ENCODE measurements around the gene SCN10A. TPM values are rescaled to one million over a fixed set of nuclear protein-coding genes. Genes with fewer than 3 reads are reported as not detected.

Gene SCN10A
- total RNA-seq, 1 donor from 2014 or later: not detected

DNA sequence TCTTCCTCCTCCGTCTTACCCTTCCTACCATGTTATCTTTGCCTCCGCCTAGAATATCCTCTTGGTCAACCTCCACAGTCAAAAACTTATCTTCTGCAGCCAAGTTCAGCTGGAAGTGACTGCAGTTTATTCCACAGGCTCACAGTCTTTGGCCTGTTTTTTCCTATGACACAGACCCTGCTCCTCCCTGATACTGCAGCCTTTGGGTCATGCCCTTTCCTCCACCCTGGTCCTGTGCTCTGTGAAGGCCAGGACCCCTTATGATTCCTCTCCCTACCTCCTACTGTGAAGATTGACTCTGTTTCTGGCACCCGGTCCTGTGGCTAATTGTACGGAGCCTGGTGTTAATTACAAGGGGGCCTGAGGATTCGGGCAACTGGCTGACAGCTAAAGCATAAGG is 117.3 kb downstream of the SCN10A start:
- Mint-ChIP-seq H3K4me1 (ENCODE audit: low read depth) (no peaks in the 10 kb centered on the region), H3K36me3 (ENCODE audit: low read depth) (no peaks in the 10 kb centered on the region), H3K27ac (no peak overlapping the region), H3K9me3 (no peaks in the 10 kb centered on the region), H3K27me3 (ENCODE audit: insufficient read depth) (peaks cover 6% of the 10 kb centered on the region), H3K4me3 (no peak overlapping the region)
- no peak for DNase-seq (ENCODE audit: low spot score)
- intact Hi-C loops (cut with micrococcal nuclease): no loop called here

- no peak overlapping the region for H3K4me3 Mint-ChIP-seq
- no peaks in the 10 kb centered on the region for H3K4me1 Mint-ChIP-seq (ENCODE audit: low read depth)
- no peak overlapping the region for H3K27ac Mint-ChIP-seq
- H3K27me3 Mint-ChIP-seq (ENCODE audit: insufficient read depth): peaks cover 6% of the 10 kb centered on the region
- intact Hi-C loops (cut with micrococcal nuclease): no loop called here
- H3K9me3 Mint-ChIP-seq: no peaks in the 10 kb centered on the region
- no peaks in the 10 kb centered on the region for H3K36me3 Mint-ChIP-seq (ENCODE audit: low read depth)
- DNase-seq (ENCODE audit: low spot score): no peak
These were observed 118.0 kb downstream of the SCN10A start for GRCh38 chr3:38698061-38698460.

GRCh38 chr3:38696034-38696433 is 120.0 kb downstream of the SCN10A start:
- Mint-ChIP-seq H3K27ac (no peak overlapping the region), H3K4me3 (no peak overlapping the region), H3K27me3 (ENCODE audit: insufficient read depth) (peaks cover 8% of the 10 kb centered on the region), H3K36me3 (ENCODE audit: low read depth) (no peaks in the 10 kb centered on the region), H3K9me3 (no peaks in the 10 kb centered on the region), H3K4me1 (ENCODE audit: low read depth) (no peaks in the 10 kb centered on the region)
- intact Hi-C loops (cut with micrococcal nuclease): no loop called here
- DNase-seq (ENCODE audit: low spot score): no peak

DNA sequence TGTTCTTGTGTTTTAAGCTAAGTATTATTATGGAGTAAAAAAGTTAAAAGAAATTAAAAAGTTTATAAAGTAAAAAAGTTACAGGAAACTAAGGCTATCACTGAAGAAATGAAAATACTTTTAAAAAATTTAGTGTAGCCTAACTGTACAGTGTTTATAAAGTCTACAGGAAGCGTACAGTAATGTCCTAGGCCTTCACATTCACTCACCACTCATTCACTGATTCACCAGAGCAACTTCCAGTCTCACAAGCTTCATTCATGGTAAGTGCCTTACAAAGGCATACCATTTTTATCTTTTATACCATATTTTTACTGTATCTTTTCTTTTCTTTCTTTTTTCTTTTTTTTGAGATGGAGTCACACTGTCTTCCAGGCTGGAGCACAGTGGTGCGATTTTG is 125.8 kb downstream of the SCN10A start:
- Mint-ChIP-seq H3K4me3 (no peak overlapping the region), H3K9me3 (no peaks in the 10 kb centered on the region), H3K27me3 (ENCODE audit: insufficient read depth) (peaks cover 3% of the 10 kb centered on the region), H3K36me3 (ENCODE audit: low read depth) (no peaks in the 10 kb centered on the region), H3K27ac (no peak overlapping the region), H3K4me1 (ENCODE audit: low read depth) (no peaks in the 10 kb centered on the region)
- intact Hi-C loops (cut with micrococcal nuclease): no loop called here
- DNase-seq (ENCODE audit: low spot score): no peak

DNA sequence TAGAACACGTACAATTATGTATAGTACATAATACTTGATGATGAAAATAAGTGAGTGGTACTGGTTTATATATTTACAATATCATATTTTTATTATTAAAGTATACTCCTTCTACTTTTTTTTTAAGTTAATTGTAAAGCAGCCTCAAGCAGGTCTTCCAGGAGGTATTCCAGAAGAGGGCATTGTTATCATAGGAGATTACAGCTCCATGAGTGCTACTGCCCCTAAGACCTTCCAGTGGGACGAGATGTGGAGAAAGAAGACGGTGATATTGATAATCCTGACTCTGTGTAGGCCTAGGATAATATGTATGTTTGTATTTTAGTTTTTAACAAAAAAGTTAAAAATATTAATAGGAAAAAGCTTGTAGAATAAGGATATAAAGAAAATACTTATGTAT is 126.2 kb downstream of the SCN10A start:
- Mint-ChIP-seq H3K9me3 (no peaks in the 10 kb centered on the region), H3K4me1 (ENCODE audit: low read depth) (no peaks in the 10 kb centered on the region), H3K4me3 (no peak overlapping the region), H3K36me3 (ENCODE audit: low read depth) (no peaks in the 10 kb centered on the region), H3K27ac (no peak overlapping the region), H3K27me3 (ENCODE audit: insufficient read depth) (peaks cover 2% of the 10 kb centered on the region)
- intact Hi-C loops (cut with micrococcal nuclease): no loop called here
- DNase-seq (ENCODE audit: low spot score): no peak

DNA sequence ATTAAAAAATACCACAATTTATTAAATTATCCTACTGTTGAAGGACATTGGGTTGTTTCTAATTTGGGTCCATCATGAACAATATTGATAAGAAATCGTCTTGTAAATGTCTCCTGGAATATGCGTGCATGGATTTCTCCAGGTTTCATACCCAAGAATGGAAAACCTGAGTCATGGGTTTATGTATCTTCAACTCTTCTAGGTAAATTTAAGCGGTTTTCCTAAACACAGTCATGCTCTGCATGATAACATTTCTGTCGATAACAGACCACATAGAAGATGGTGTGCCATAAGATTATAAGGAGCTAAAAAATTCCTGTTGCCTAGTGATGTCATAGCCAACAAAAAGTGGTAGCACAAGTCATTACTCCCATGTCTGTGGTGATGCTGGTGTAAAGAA is 126.7 kb downstream of the SCN10A start:
- no peaks in the 10 kb centered on the region for H3K4me1 Mint-ChIP-seq (ENCODE audit: low read depth)
- H3K4me3 Mint-ChIP-seq: no peak overlapping the region
- peaks cover 5% of the 10 kb centered on the region for H3K27me3 Mint-ChIP-seq (ENCODE audit: insufficient read depth)
- DNase-seq (ENCODE audit: low spot score): no peak
- intact Hi-C loops (cut with micrococcal nuclease): no loop called here
- H3K27ac Mint-ChIP-seq: no peak overlapping the region
- H3K36me3 Mint-ChIP-seq (ENCODE audit: low read depth): no peaks in the 10 kb centered on the region
- no peaks in the 10 kb centered on the region for H3K9me3 Mint-ChIP-seq

DNA sequence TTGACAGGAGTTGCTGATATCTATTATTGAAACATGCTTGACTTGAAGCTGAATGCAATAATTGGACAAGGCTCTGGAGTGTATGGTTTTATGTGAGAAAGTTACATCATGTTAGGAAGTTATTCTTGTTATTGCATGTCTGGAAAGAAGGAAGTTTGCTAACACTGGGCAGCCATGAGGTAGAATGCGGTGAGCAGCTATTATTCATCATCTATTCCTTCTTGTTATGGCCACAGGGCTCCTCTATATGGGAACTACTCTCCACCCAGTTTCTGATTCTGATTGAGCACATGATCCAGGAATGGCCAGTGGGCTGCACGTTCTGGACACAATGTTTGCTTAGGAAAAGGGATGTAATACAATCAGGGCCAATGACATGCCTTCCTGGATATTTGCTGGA is 128.7 kb downstream of the SCN10A start:
- H3K27ac Mint-ChIP-seq: no peak overlapping the region
- peaks cover 5% of the 10 kb centered on the region for H3K27me3 Mint-ChIP-seq (ENCODE audit: insufficient read depth)
- H3K36me3 Mint-ChIP-seq (ENCODE audit: low read depth): no peaks in the 10 kb centered on the region
- no peaks in the 10 kb centered on the region for H3K4me1 Mint-ChIP-seq (ENCODE audit: low read depth)
- DNase-seq (ENCODE audit: low spot score): no peak
- intact Hi-C loops (cut with micrococcal nuclease): no loop called here
- no peak overlapping the region for H3K4me3 Mint-ChIP-seq
- no peaks in the 10 kb centered on the region for H3K9me3 Mint-ChIP-seq

DNA sequence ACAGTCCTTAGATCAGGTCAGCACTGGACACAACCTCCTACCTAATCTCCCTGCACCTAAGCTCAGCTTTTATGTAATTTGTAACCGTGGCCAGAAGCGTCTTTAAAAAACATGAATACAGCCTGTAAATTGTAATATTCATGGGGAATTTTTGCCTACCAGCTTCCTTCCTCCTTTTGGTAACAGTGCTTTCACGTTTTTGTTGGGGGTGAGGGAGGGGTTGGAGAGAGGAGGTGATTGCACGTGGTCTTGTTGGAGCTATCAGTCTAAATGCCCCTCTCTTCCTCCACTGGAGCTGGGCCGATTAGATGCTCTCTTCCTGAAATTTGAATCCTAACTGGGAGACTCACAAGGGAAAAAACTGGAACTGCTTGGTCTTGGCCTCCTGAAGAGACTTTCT is 131.5 kb downstream of the SCN10A start:
- intact Hi-C loops (cut with micrococcal nuclease): no loop called here
- Mint-ChIP-seq H3K9me3 (no peaks in the 10 kb centered on the region), H3K4me3 (no peak overlapping the region), H3K27me3 (ENCODE audit: insufficient read depth) (peaks cover 8% of the 10 kb centered on the region), H3K4me1 (ENCODE audit: low read depth) (no peaks in the 10 kb centered on the region), H3K36me3 (ENCODE audit: low read depth) (no peaks in the 10 kb centered on the region), H3K27ac (no peak overlapping the region)
- DNase-seq (ENCODE audit: low spot score): no peak

DNA sequence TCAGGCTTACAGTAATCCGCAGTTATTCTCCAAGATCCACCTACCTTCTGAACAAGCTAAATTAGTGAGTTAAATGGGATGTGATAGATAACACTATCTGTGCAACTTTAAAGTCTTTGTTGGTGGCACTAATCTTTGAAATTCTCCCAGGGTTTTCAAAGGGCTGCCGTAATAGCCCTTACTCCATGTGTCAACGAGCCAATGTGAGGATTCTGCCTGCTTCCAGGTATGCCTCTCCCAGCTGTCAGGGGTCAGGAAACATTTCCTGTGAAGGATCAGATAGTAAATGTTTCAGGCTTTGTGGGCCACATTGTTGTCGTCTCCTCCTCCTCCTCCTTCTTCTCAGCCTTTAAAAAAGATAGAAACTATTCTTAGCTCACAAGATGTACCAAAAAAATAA is 146.3 kb downstream of the SCN10A start:
- Mint-ChIP-seq H3K4me3 (no peak overlapping the region), H3K4me1 (ENCODE audit: low read depth) (no peaks in the 10 kb centered on the region), H3K9me3 (no peaks in the 10 kb centered on the region), H3K27ac (no peak overlapping the region), H3K27me3 (ENCODE audit: insufficient read depth) (peaks cover 17% of the 10 kb centered on the region), H3K36me3 (ENCODE audit: low read depth) (no peaks in the 10 kb centered on the region)
- no peak for DNase-seq (ENCODE audit: low spot score)
- intact Hi-C loops (cut with micrococcal nuclease): no loop called here

DNA sequence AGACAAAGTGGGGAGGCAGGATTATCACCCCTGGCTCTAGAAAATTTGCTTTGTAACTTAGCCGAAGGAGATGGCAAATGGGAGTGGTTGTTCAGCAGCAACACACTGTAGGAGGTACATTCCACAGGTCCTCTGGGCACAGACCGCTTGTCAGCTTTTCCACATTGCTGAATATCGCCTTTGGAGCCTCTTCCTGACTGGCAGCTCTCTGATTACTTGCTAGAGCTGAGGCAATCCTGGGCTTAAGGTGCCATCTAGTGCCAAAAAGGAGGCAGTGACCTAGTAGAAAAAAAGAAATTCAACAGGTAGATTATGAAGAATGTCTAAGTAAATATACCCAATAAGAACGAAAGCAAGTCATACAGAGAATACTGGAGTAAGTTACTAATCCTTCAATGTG is 153.5 kb downstream of the SCN10A start:
- peaks cover 33% of the 10 kb centered on the region for H3K27me3 Mint-ChIP-seq (ENCODE audit: insufficient read depth)
- peaks cover 4% of the 10 kb centered on the region for H3K9me3 Mint-ChIP-seq
- H3K27ac Mint-ChIP-seq: no peak overlapping the region
- intact Hi-C loops (cut with micrococcal nuclease): loop anchor here (1.0 kb wide), 2 partner anchors 141 to 166 kb away; partner anchors contain the start of gene EXOG
- H3K4me3 Mint-ChIP-seq: no peak overlapping the region
- DNase-seq (ENCODE audit: low spot score): no peak
- no peaks in the 10 kb centered on the region for H3K36me3 Mint-ChIP-seq (ENCODE audit: low read depth)
- H3K4me1 Mint-ChIP-seq (ENCODE audit: low read depth): no peaks in the 10 kb centered on the region

- Mint-ChIP-seq H3K4me3 (no peak overlapping the region), H3K27ac (no peak overlapping the region), H3K9me3 (peaks cover 4% of the 10 kb centered on the region), H3K4me1 (ENCODE audit: low read depth) (peaks cover 7% of the 10 kb centered on the region), H3K27me3 (ENCODE audit: insufficient read depth) (peaks cover 42% of the 10 kb centered on the region), H3K36me3 (ENCODE audit: low read depth) (no peaks in the 10 kb centered on the region)
- intact Hi-C loops (cut with micrococcal nuclease): loop anchor here (10.0 kb wide), 1 partner anchor 746 kb away; the partner anchor contains the start of gene RPSA
- no peak for DNase-seq (ENCODE audit: low spot score)
These were observed 157.2 kb downstream of the SCN10A start for GRCh38 chr3:38658841-38659240.

GRCh38 chr3:38657369-38657768 is 158.6 kb downstream of the SCN10A start:
- Mint-ChIP-seq H3K27me3 (ENCODE audit: insufficient read depth) (peaks cover 40% of the 10 kb centered on the region), H3K27ac (no peak overlapping the region), H3K9me3 (peaks cover 4% of the 10 kb centered on the region), H3K36me3 (ENCODE audit: low read depth) (no peaks in the 10 kb centered on the region), H3K4me1 (ENCODE audit: low read depth) (peaks cover 7% of the 10 kb centered on the region), H3K4me3 (no peak overlapping the region)
- DNase-seq (ENCODE audit: low spot score): no peak
- intact Hi-C loops (cut with micrococcal nuclease): loop anchor here (10.0 kb wide), 1 partner anchor 747 kb away; the partner anchor contains the start of gene RPSA

DNA sequence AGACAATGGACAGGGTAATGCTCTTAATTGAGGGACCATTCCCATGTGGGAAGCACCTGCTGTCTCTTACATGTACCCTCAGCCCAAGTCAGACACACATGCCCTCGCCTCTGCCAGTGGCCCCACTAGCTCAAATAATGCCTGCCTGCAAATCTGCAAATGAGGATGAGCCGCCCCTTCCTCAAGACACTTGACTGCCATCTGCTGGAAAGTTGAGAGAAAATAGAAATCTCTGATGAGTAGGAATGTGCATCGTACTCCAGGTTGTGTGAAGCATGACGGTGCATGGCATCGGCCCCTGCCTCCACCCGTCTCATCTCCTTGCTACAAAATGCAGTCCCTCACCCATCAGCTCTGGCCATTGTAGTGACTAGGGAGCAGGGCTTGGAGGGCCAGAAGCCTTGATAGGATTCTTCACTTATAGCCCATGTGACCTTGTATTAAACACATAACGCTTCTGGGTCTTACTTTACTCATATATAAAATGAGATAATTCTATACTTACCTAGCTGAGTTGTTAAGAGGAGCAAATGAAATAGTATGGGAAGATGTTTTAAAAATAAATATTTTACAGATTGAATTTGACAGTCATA is 160.2 kb downstream of the SCN10A start:
- no peaks in the 10 kb centered on the region for H3K9me3 Mint-ChIP-seq
- H3K4me3 Mint-ChIP-seq: no peak overlapping the region
- intact Hi-C loops (cut with micrococcal nuclease): loop anchor here (1.0 to 10.0 kb wide), 4 partner anchors 135 to 749 kb away; partner anchors contain the start of genes EXOG, RPSA and XYLB
- no peaks in the 10 kb centered on the region for H3K36me3 Mint-ChIP-seq (ENCODE audit: low read depth)
- H3K4me1 Mint-ChIP-seq (ENCODE audit: low read depth): peaks cover 7% of the 10 kb centered on the region
- no peak for DNase-seq (ENCODE audit: low spot score)
- peaks cover 36% of the 10 kb centered on the region for H3K27me3 Mint-ChIP-seq (ENCODE audit: insufficient read depth)
- no peak overlapping the region for H3K27ac Mint-ChIP-seq
